Muscle layer of colon (tissue), 2 donors: ENCODE data around the gene LHFPL5.

ENCODE experiments used
- H3K27ac ChIP-seq: one replicate; pipeline ENCODE4 v1.7.0; 2013; ENCODE audit warnings: low read depth, mild to moderate bottlenecking, low read length, moderate library complexity
- H3K27me3 ChIP-seq, 2 donors: one replicate each; pipeline ENCODE4 v1.7.0; 2013; ENCODE audit warnings: low read length in 2 of 2, mild to moderate bottlenecking in 2 of 2; ENCODE audit not compliant: insufficient read depth in 2 of 2, control insufficient read depth in 1 of 2
- H3K36me3 ChIP-seq: one replicate; pipeline ENCODE4 v1.7.0; 2013; ENCODE audit warnings: mild to moderate bottlenecking, low read length; ENCODE audit not compliant: insufficient read depth
- H3K4me1 ChIP-seq: one replicate; pipeline ENCODE4 v1.7.0; 2013; ENCODE audit warnings: mild to moderate bottlenecking, low read length; ENCODE audit not compliant: insufficient read depth
- H3K4me3 ChIP-seq, 2 donors: one replicate each; pipeline ENCODE4 v1.7.0; 2013; ENCODE audit warnings: low read length in 2 of 2, low read depth in 1 of 2, mild to moderate bottlenecking in 1 of 2, moderate library complexity in 1 of 2
- H3K9ac ChIP-seq: one replicate; pipeline ENCODE4 v1.7.0; 2013; ENCODE audit warnings: low read length
- H3K9me3 ChIP-seq: one replicate; pipeline ENCODE4 v1.7.0; 2013; ENCODE audit warnings: mild to moderate bottlenecking, low read length
- donor health status: abdominal sarcoma.
- donor health status: Adenocarcinoma of cecum.

The LHFPL5 gene

GRCh38 chr6:35795453-35796071, 9.6 kb upstream of the LHFPL5 start:
- Histone ChIP-seq H3K36me3 (no peaks in the 10 kb centered on the region), H3K4me3 (no peak overlapping the region), H3K9ac (no peak overlapping the region), H3K4me1 (no peaks in the 10 kb centered on the region), H3K9me3 (no peaks in the 10 kb centered on the region), H3K27ac (no peak overlapping the region), H3K27me3 (no peaks in the 10 kb centered on the region)

GRCh38 chr6:35796236-35796635, 8.9 kb upstream of the LHFPL5 start:
- no peaks in the 10 kb centered on the region for H3K36me3 ChIP-seq
- H3K9ac ChIP-seq: no peak overlapping the region
- H3K4me1 ChIP-seq: no peaks in the 10 kb centered on the region
- H3K27ac ChIP-seq: no peak overlapping the region
- no peak overlapping the region for H3K4me3 ChIP-seq
- H3K9me3 ChIP-seq: no peaks in the 10 kb centered on the region
- no peaks in the 10 kb centered on the region for H3K27me3 ChIP-seq

- Histone ChIP-seq H3K4me3 (no peak overlapping the region), H3K4me1 (no peaks in the 10 kb centered on the region), H3K9ac (no peak overlapping the region), H3K27ac (no peak overlapping the region), H3K9me3 (no peaks in the 10 kb centered on the region), H3K36me3 (no peaks in the 10 kb centered on the region), H3K27me3 (no peaks in the 10 kb centered on the region)
These were observed 7.2 kb upstream of the LHFPL5 start for GRCh38 chr6:35797837-35798526.

GRCh38 chr6:35798706-35799105, 6.4 kb upstream of the LHFPL5 start:
- H3K9ac ChIP-seq: no peak overlapping the region
- H3K27ac ChIP-seq: no peak overlapping the region

GRCh38 chr6:35801148-35801547, 4.0 kb upstream of the LHFPL5 start:
- H3K4me3 ChIP-seq: no peak overlapping the region
- H3K4me1 ChIP-seq: no peaks in the 10 kb centered on the region
- no peak overlapping the region for H3K9ac ChIP-seq
- no peaks in the 10 kb centered on the region for H3K36me3 ChIP-seq
- no peak overlapping the region for H3K27ac ChIP-seq
- H3K27me3 ChIP-seq: peaks cover 10 to 12% of the 10 kb centered on the region in 2 donors
- H3K9me3 ChIP-seq: no peaks in the 10 kb centered on the region

More at GRCh38 chr6:35798706-35799105, 6.4 kb upstream of the LHFPL5 start:
- H3K27me3 ChIP-seq: no peaks in the 10 kb centered on the region
- no peak overlapping the region for H3K4me3 ChIP-seq
- no peaks in the 10 kb centered on the region for H3K4me1 ChIP-seq
- no peaks in the 10 kb centered on the region for H3K9me3 ChIP-seq
- no peaks in the 10 kb centered on the region for H3K36me3 ChIP-seq

- Histone ChIP-seq H3K27ac (no peak overlapping the region), H3K4me3 (no peak overlapping the region), H3K27me3 (peaks cover 13 to 20% of the 10 kb centered on the region in 2 donors), H3K4me1 (no peaks in the 10 kb centered on the region), H3K9me3 (no peaks in the 10 kb centered on the region), H3K9ac (no peak overlapping the region), H3K36me3 (no peaks in the 10 kb centered on the region)
These were observed 3.5 kb downstream of the LHFPL5 start for GRCh38 chr6:35808688-35809087.

- Histone ChIP-seq H3K9me3 (no peaks in the 10 kb centered on the region), H3K36me3 (no peaks in the 10 kb centered on the region), H3K27me3 (peaks cover 13 to 20% of the 10 kb centered on the region in 2 donors), H3K4me3 (no peak overlapping the region), H3K4me1 (no peaks in the 10 kb centered on the region), H3K27ac (no peak overlapping the region), H3K9ac (no peak overlapping the region)
These were observed 4.7 kb downstream of the LHFPL5 start for GRCh38 chr6:35809809-35810208.

- peaks cover 3 to 8% of the 10 kb centered on the region in 2 donors for H3K27me3 ChIP-seq
- no peak overlapping the region for H3K4me3 ChIP-seq
- no peaks in the 10 kb centered on the region for H3K4me1 ChIP-seq
- no peaks in the 10 kb centered on the region for H3K9me3 ChIP-seq
- H3K36me3 ChIP-seq: no peaks in the 10 kb centered on the region
- H3K9ac ChIP-seq: no peak overlapping the region
- no peak overlapping the region for H3K27ac ChIP-seq
These were observed 6.0 kb downstream of the LHFPL5 start for GRCh38 chr6:35810971-35811698.

GRCh38 chr6:35811699-35811995, 6.5 kb downstream of the LHFPL5 start:
- Histone ChIP-seq H3K27ac (no peak overlapping the region), H3K9ac (no peak overlapping the region), H3K4me3 (no peak overlapping the region), H3K36me3 (no peaks in the 10 kb centered on the region), H3K9me3 (no peaks in the 10 kb centered on the region), H3K4me1 (no peaks in the 10 kb centered on the region), H3K27me3 (peaks cover 0 to 5% of the 10 kb centered on the region in 2 donors)

GRCh38 chr6:35817515-35817914, 12.4 kb downstream of the LHFPL5 start:
- Histone ChIP-seq H3K9me3 (no peaks in the 10 kb centered on the region), H3K4me1 (no peaks in the 10 kb centered on the region), H3K27ac (no peak overlapping the region), H3K36me3 (no peaks in the 10 kb centered on the region), H3K4me3 (no peak overlapping the region), H3K9ac (no peak overlapping the region), H3K27me3 (no peaks in the 10 kb centered on the region)

- H3K27ac ChIP-seq: no peak overlapping the region
- H3K4me1 ChIP-seq: no peaks in the 10 kb centered on the region
- no peaks in the 10 kb centered on the region for H3K27me3 ChIP-seq
- no peaks in the 10 kb centered on the region for H3K9me3 ChIP-seq
- no peak overlapping the region for H3K9ac ChIP-seq
- H3K4me3 ChIP-seq: no peak overlapping the region
- H3K36me3 ChIP-seq: no peaks in the 10 kb centered on the region
These were observed 18.4 kb downstream of the LHFPL5 start for GRCh38 chr6:35823601-35824000.
